ENCODE results near the gene PAQR9. TPM values are rescaled to one million over a fixed set of nuclear protein-coding genes. Genes with fewer than 3 reads are reported as not detected.

PAQR9 gene, protein sequence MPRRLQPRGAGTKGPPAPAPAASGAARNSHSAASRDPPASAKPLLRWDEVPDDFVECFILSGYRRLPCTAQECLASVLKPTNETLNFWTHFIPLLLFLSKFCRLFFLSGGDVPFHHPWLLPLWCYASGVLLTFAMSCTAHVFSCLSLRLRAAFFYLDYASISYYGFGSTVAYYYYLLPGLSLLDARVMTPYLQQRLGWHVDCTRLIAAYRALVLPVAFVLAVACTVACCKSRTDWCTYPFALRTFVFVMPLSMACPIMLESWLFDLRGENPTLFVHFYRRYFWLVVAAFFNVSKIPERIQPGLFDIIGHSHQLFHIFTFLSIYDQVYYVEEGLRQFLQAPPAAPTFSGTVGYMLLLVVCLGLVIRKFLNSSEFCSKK
- total RNA-seq (not detected), polyA plus RNA-seq (not detected)

GRCh38 chr3:142963516-142964448, at the start of gene PAQR9:
Gene PAQR9, minus strand, starts transcription at chr3:142963674. Its CDS starts 338 bp downstream, at chr3:142963336.
- no peak within 1 kb of the TSS for H3K27ac ChIP-seq
- H3K36me3 ChIP-seq = no peaks in the 10 kb centered on the region
- DNase-seq = no peak
- peaks cover 0 to 17% (median 13%) of the 10 kb centered on the region in 4 donors for H3K4me1 ChIP-seq
- H3K9me3 ChIP-seq = no peaks in the 10 kb centered on the region
- 2 to 3% methylated on average over 117 of the region's 117 CpGs for WGBS, 2 donors
- H3K27me3 ChIP-seq = peaks cover 11 to 59% (median 37%) of the 10 kb centered on the region in 3 donors
- peak within 1 kb of the TSS; percentile 26 to 65 (median 50) for H3K4me3 ChIP-seq
- TF ChIP-seq POLR2A (IDR thresholded peaks at IDR 0.05) (no peak), EP300 (IDR thresholded peaks at IDR 0.05) (no peak), CTCF (IDR thresholded peaks at IDR 0.05) (no peak), POLR2AphosphoS5 (IDR thresholded peaks at IDR 0.05) (no peak)
- intact Hi-C loops (cut with DNase I) = no loop called here

GRCh38 chr3:143011705-143012104, 48.2 kb upstream of the PAQR9 start:
- no peak for DNase-seq
- Histone ChIP-seq H3K4me3 (no peak overlapping the region), H3K27ac (no peak overlapping the region), H3K9me3 (no peaks in the 10 kb centered on the region), H3K27me3 (no peaks in the 10 kb centered on the region), H3K4me1 (peaks cover 0 to 18% (median 5%) of the 10 kb centered on the region in 4 donors), H3K36me3 (peaks cover 0 to 24% (median 2%) of the 10 kb centered on the region in 4 donors)
- intact Hi-C loops (cut with DNase I) = no loop called here
- 84 to 85% methylated on average over 3 of the region's 3 CpGs for WGBS, 2 donors
- TF ChIP-seq CTCF (IDR thresholded peaks at IDR 0.05) = no peak
- no peak for TF ChIP-seq POLR2A (IDR thresholded peaks at IDR 0.05)
- TF ChIP-seq POLR2AphosphoS5 (IDR thresholded peaks at IDR 0.05) = no peak
- TF ChIP-seq EP300 (IDR thresholded peaks at IDR 0.05) = no peak

GRCh38 chr3:143010024-143010423, 46.5 kb upstream of the PAQR9 start:
- Histone ChIP-seq H3K9me3 (no peaks in the 10 kb centered on the region), H3K36me3 (peaks cover 0 to 15% (median 2%) of the 10 kb centered on the region in 4 donors), H3K4me1 (peaks cover 0 to 26% (median 12%) of the 10 kb centered on the region in 4 donors), H3K27me3 (no peaks in the 10 kb centered on the region), H3K4me3 (no peak overlapping the region), H3K27ac (no peak overlapping the region)
- WGBS, 2 donors = 79 to 82% methylated on average over 3 of the region's 3 CpGs
- no peak for DNase-seq
- intact Hi-C loops (cut with DNase I) = no loop called here
- no peak for TF ChIP-seq CTCF (IDR thresholded peaks at IDR 0.05)
- no peak for TF ChIP-seq POLR2A (IDR thresholded peaks at IDR 0.05)
- TF ChIP-seq POLR2AphosphoS5 (IDR thresholded peaks at IDR 0.05) = no peak
- TF ChIP-seq EP300 (IDR thresholded peaks at IDR 0.05) = no peak

DNA sequence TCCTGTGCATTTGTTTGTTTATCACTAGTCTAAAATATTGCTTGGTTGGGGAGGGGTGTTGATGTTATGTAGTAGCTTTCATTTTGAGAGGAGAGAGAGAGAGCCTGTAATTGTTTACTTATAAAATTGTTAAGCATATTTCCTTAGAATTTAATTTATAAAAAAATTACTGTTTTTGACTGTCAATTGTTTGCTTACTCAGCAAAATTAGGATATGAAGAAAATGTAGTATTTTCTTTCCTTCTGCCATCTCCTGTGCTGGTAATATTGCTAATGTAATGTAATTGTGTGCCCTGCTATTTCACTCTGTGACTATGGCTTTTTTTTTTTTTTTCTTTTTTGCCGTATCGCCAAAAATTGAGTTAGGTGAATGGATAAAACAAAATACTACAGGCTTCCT, 41.3 kb upstream of the PAQR9 start:
- no peak for TF ChIP-seq POLR2A (IDR thresholded peaks at IDR 0.05)
- no peak for TF ChIP-seq POLR2AphosphoS5 (IDR thresholded peaks at IDR 0.05)
- no peak for TF ChIP-seq CTCF (IDR thresholded peaks at IDR 0.05)
- TF ChIP-seq EP300 (IDR thresholded peaks at IDR 0.05) = no peak
- H3K27ac ChIP-seq = no peak overlapping the region
- intact Hi-C loops (cut with DNase I) = loop anchor here (5.0 kb wide), 4 partner anchors 283 to 967 kb away; partner anchors contain the start of genes ATR, DIPK2A, TRPC1 and XRN1
- 95 to 96% methylated on average over 2 of the region's 2 CpGs for WGBS, 2 donors
- no peaks in the 10 kb centered on the region for H3K9me3 ChIP-seq
- H3K4me3 ChIP-seq = no peak overlapping the region
- H3K4me1 ChIP-seq = peaks cover 0 to 53% (median 36%) of the 10 kb centered on the region in 4 donors
- no peak for DNase-seq
- no peaks in the 10 kb centered on the region for H3K36me3 ChIP-seq
- H3K27me3 ChIP-seq = no peaks in the 10 kb centered on the region
